BLaER1 treated with 17β-estradiol and CSF1 and Interleukin-3, amounts not matched to agents 10 nM and 100 nM (cell line): ENCODE measurements around the gene TP53.

Experiments used
- H3K27ac ChIP-seq, 11 experiments: shearing (Covaris generic); formaldehyde crosslinking; 2 replicates each; pipeline ENCODE4 v1.8.1; 2022
- H3K27me3 ChIP-seq, 11 experiments: shearing (Covaris generic); formaldehyde crosslinking; 2 replicates each; pipeline ENCODE4 v1.8.1; 2022
- H3K36me3 ChIP-seq, 11 experiments: shearing (Covaris generic); formaldehyde crosslinking; 2 replicates each; pipeline ENCODE4 v1.8.1; 2022
- H3K4me1 ChIP-seq, 10 experiments: shearing (Covaris generic); formaldehyde crosslinking; 2 replicates each; pipeline ENCODE4 v1.8.1; 2022
- H3K4me2 ChIP-seq, 11 experiments: shearing (Covaris generic); formaldehyde crosslinking; 2 replicates each; pipeline ENCODE4 v1.8.1; 2022
- H3K4me3 ChIP-seq, 10 experiments: shearing (Covaris generic); formaldehyde crosslinking; 2 replicates each; pipeline ENCODE4 v1.8.1; 2022
- H3K9ac ChIP-seq, 11 experiments: shearing (Covaris generic); formaldehyde crosslinking; 2 replicates each; pipeline ENCODE4 v1.8.1; 2022
- H3K9me3 ChIP-seq, 11 experiments: shearing (Covaris generic); formaldehyde crosslinking; replicated peaks in 1 of 11; 2 replicates each; pipeline ENCODE4 v1.8.1; 2022
- H4K20me1 ChIP-seq, 11 experiments: shearing (Covaris generic); formaldehyde crosslinking; 2 replicates each; pipeline ENCODE4 v1.8.1; 2022
- Cebpa-rat ChIP-seq, 11 experiments: shearing (Covaris generic); IDR thresholded peaks; 2 replicates each; pipeline ENCODE4 v1.8.1; 2022

TP53 gene

DNA sequence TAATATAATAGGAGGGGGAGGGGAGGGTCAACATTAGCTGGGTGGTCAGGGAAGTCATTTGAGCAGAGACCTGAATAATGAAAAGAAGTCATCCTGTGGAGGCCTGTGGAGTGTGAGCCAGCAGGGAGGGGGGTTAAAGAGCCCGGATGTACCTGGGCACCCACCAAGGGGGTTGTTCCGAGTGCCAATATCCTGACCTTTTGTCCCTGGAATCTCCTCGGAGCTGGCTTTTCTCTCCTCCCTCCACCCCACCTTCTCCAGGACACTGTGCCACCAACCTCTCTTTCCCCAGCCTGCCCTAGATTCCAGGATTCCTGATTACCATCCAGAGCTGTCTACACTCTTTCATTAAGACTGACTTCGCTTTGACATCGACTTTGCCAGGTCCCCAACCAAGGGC, 51.1 kb downstream of the TP53 start:
- Histone ChIP-seq H3K9me3 (peaks cover 0 to 5% (median 0%) of the 10 kb centered on the region in 11 experiments; a peak in 3 of 22 replicates), H3K4me3 (no peak overlapping the region), H3K27me3 (no peaks in the 10 kb centered on the region), H3K4me2 (no peak overlapping the region), H3K27ac (no peak overlapping the region), H4K20me1 (no peaks in the 10 kb centered on the region; a peak in 1 of 22 replicates), H3K9ac (no peak overlapping the region), H3K4me1 (peaks cover 4 to 15% (median 7%) of the 10 kb centered on the region in 10 experiments; a peak in 16 of 20 replicates), H3K36me3 (no peaks in the 10 kb centered on the region)
- TF ChIP-seq Cebpa-rat (IDR thresholded peaks at IDR 0.05), result no peak

GRCh38 chr17:7634384-7634783, 52.9 kb downstream of the TP53 start:
- H3K36me3 ChIP-seq, result no peaks in the 10 kb centered on the region
- H3K27me3 ChIP-seq, result no peaks in the 10 kb centered on the region
- no peaks in the 10 kb centered on the region for H3K9me3 ChIP-seq
- TF ChIP-seq Cebpa-rat (IDR thresholded peaks at IDR 0.05), result no peak
- H4K20me1 ChIP-seq, result no peaks in the 10 kb centered on the region; a peak in 1 of 22 replicates
- peaks cover 4 to 15% (median 7%) of the 10 kb centered on the region in 10 experiments; a peak in 16 of 20 replicates for H3K4me1 ChIP-seq
- peak overlapping the region in 1 of 11 experiments; percentile 37; a peak in 3 of 22 replicates for H3K4me2 ChIP-seq
- no peak overlapping the region for H3K27ac ChIP-seq
- H3K4me3 ChIP-seq, result no peak overlapping the region
- H3K9ac ChIP-seq, result no peak overlapping the region

GRCh38 chr17:7633093-7633492, 54.2 kb downstream of the TP53 start:
- peaks cover 0 to 10% (median 8%) of the 10 kb centered on the region in 10 experiments; a peak in 14 of 20 replicates for H3K4me1 ChIP-seq
- peak overlapping the region in 5 of 11 experiments; percentile 11 to 42 (median 30); a peak in 4 of 22 replicates for H3K9ac ChIP-seq
- peak overlapping the region in 1 of 11 experiments; percentile 35; a peak in 1 of 22 replicates for H3K4me2 ChIP-seq
- no peaks in the 10 kb centered on the region for H4K20me1 ChIP-seq
- H3K9me3 ChIP-seq, result no peaks in the 10 kb centered on the region
- H3K27me3 ChIP-seq, result no peaks in the 10 kb centered on the region
- H3K4me3 ChIP-seq, result no peak overlapping the region
- no peak overlapping the region; a peak in 2 of 22 replicates for H3K27ac ChIP-seq
- H3K36me3 ChIP-seq, result no peaks in the 10 kb centered on the region
- TF ChIP-seq Cebpa-rat (IDR thresholded peaks at IDR 0.05), result no peak

DNA sequence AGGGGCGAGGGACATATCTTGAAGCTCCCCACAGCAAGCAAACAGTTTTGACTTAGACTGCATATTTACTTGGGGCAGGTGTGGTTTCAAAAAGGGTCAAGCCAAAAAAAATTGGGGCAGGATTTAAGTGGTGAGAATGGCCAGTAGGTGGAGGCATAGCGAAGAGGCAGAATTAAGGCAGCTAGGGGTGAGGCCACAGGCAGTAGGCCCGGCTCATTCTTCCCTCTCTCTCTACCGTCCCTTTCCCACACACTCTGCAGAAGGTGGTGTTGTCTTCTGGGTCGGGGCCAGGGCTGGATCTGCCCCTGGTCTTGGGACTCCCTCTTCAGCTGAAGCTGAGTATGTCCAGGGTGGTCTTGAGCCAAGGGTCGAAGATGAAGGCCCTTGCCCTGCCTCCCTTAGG, 54.8 kb downstream of the TP53 start:
- H3K9me3 ChIP-seq, result no peaks in the 10 kb centered on the region
- H3K9ac ChIP-seq, result peak overlapping the region in 6 of 11 experiments; percentile 11 to 42 (median 26); a peak in 5 of 22 replicates
- TF ChIP-seq Cebpa-rat (IDR thresholded peaks at IDR 0.05), result no peak
- H3K4me3 ChIP-seq, result no peak overlapping the region
- H3K4me2 ChIP-seq, result peak overlapping the region in 3 of 11 experiments; percentile 6 to 35 (median 18); a peak in 2 of 22 replicates
- H3K36me3 ChIP-seq, result no peaks in the 10 kb centered on the region
- H3K4me1 ChIP-seq, result peaks cover 0 to 13% (median 10%) of the 10 kb centered on the region in 10 experiments; a peak in 14 of 20 replicates
- H3K27ac ChIP-seq, result peak overlapping the region in 2 of 11 experiments; percentile 1 to 10; a peak in 2 of 22 replicates
- no peaks in the 10 kb centered on the region for H4K20me1 ChIP-seq
- H3K27me3 ChIP-seq, result no peaks in the 10 kb centered on the region

DNA sequence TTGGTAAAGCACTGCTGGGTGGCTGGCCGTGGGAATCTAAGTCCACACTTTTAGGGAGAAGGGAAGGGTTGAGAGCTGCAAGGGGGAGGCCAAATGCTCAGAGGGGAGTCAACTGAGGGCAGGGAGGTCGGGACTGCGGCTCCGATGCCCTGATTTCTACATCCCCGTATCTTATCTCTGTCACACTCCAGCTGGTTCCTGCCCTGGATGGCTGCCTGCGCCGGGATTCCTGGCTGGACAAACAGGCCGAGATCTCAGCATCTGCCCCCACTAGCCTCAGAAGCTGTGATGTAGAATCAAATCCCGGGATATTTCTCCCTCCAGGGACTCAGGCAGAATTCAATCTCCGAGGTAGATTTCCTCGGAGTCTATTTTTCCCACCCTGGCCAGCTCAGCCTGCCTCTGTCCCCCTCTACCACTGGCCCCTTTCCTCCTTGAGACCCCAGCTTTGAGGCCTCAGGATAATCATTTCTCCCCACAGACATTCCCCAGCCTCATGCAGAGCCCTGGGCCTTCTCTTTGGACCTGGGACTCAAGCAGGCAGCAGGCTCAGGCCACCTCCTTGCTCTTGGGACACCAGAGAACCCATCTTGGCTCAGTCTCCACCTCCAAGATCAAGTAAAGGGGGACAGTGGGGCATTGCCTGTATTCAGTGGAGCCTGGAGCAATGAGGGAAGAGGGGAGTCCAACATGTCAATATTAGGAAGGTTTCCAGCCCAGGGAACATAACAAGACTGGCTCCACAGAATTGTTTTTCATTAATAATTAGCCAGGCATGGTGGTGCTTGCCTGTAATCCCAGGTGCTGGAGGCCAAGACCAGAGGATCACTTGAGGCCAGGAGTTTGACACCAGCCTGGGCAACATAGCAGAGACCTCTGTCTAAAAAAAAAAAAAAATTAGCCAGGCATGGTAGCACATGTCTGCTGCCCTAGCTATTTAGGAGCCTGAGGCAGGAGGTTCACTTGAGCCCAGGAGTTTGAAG, 55.6 kb downstream of the TP53 start:
- Histone ChIP-seq H4K20me1 (peaks cover 0 to 4% (median 0%) of the 10 kb centered on the region in 11 experiments; a peak in 5 of 22 replicates), H3K4me2 (no peak overlapping the region), H3K4me1 (peaks cover 4 to 19% (median 14%) of the 10 kb centered on the region in 10 experiments), H3K27me3 (no peaks in the 10 kb centered on the region), H3K27ac (no peak overlapping the region), H3K4me3 (no peak overlapping the region), H3K36me3 (no peaks in the 10 kb centered on the region), H3K9me3 (no peaks in the 10 kb centered on the region), H3K9ac (peak overlapping the region in 7 of 11 experiments; percentile 9 to 46 (median 24); a peak in 7 of 22 replicates)
- no peak for TF ChIP-seq Cebpa-rat (IDR thresholded peaks at IDR 0.05)

- Histone ChIP-seq H3K36me3 (peaks cover 0 to 15% (median 8%) of the 10 kb centered on the region in 11 experiments; a peak in 10 of 22 replicates), H3K4me2 (no peak within 1 kb of the TSS), H3K4me3 (no peak within 1 kb of the TSS), H3K9ac (peak within 1 kb of the TSS in 2 of 11 experiments; percentile 23 to 36; a peak in 1 of 22 replicates), H3K4me1 (peaks cover 9 to 25% (median 22%) of the 10 kb centered on the region in 10 experiments), H3K27me3 (no peaks in the 10 kb centered on the region), H4K20me1 (peaks cover 0 to 9% (median 0%) of the 10 kb centered on the region in 11 experiments; a peak in 7 of 22 replicates), H3K27ac (no peak within 1 kb of the TSS; a peak in 1 of 22 replicates), H3K9me3 (no peaks in the 10 kb centered on the region)
- TF ChIP-seq Cebpa-rat (IDR thresholded peaks at IDR 0.05), result no peak
Observed at GRCh38 chr17:7629939-7630571, 57.2 kb downstream of the TP53 start, which contains the start of gene SHBG. SHBG (plus strand) TSS chr17:7630135; CDS start chr17:7630173, 38 bp downstream.

DNA sequence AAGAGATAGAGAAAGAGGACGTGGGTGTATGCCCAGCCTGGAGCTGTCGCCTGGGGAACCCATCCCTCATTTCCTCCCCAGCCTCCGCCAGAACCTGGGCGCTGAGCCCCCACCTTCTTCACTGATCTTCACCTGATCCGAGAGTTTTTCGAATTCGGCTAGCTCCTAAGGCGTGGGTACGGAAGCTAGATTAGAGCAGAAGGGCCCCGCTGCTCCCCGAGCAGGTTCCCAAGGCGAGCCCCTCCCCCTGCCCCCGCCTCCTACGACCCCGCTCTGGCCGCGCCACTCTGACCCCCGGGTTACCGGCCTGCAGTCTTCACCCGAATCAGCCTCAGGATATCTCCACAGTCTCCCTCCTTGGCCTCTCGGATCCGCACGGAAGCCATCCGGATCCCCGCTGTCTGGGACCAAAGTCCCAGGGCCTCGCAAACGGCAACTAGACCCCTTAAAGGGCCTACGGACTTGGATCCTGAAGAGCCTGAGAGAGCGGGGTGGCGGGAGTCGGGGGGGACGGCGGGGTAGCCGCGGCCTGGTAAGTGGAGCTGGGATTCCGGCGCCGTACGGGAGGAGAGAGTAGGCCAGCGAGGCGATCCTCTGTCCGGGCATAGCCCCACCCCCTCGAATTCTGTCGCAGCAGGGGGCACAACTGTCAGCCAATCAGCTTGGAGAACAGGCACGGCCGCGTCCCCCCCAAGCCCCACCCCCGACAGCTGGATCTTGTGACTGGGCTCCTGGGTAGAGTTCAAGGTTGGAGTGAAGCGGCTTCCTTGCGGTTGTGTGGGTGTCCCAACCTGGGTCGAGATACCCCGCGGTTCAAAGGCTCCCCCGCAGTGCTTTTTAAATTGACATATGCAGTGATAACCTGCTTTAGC, 59.8 kb downstream of the TP53 start, which contains the start of gene SAT2:
SAT2 (minus strand) TSS at position 572 of the 872 bp plus-strand sequence; CDS start at position 386, 186 bp downstream.
- Histone ChIP-seq H3K9me3 (no peaks in the 10 kb centered on the region), H3K27me3 (no peaks in the 10 kb centered on the region), H3K4me1 (peaks cover 9 to 18% (median 17%) of the 10 kb centered on the region in 10 experiments), H3K4me3 (peak within 1 kb of the TSS; percentile 73 to 89 (median 82)), H3K4me2 (peak within 1 kb of the TSS; percentile 76 to 100 (median 94)), H3K36me3 (peaks cover 0 to 16% (median 8%) of the 10 kb centered on the region in 11 experiments; a peak in 10 of 22 replicates), H3K27ac (peak within 1 kb of the TSS; percentile 76 to 91 (median 86)), H3K9ac (peak within 1 kb of the TSS; percentile 84 to 98 (median 90)), H4K20me1 (peaks cover 0 to 9% (median 0%) of the 10 kb centered on the region in 11 experiments; a peak in 7 of 22 replicates)
- no peak for TF ChIP-seq Cebpa-rat (IDR thresholded peaks at IDR 0.05)

DNA sequence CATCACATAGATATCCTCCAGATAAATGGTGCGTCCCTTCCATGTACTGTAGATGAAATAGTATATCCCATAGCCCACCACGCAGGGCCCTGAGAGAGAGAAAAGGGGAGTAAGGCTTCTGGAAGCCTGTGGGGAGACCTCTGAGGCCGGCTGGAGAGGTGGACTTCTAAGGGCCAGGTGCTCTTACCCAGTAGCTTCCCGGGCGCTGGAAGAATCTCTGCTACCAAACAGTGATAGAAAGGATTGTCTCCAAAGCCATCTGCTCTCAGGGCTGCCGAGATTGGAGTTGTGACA, 60.4 kb downstream of the TP53 start:
- Histone ChIP-seq H3K4me2 (peak overlapping the region; percentile 76 to 100 (median 94)), H3K27me3 (no peaks in the 10 kb centered on the region), H3K9me3 (no peaks in the 10 kb centered on the region), H3K9ac (peak overlapping the region; percentile 84 to 98 (median 90)), H3K4me3 (peak overlapping the region; percentile 73 to 89 (median 82)), H4K20me1 (peaks cover 0 to 9% (median 0%) of the 10 kb centered on the region in 11 experiments; a peak in 7 of 22 replicates), H3K4me1 (peaks cover 9 to 18% (median 16%) of the 10 kb centered on the region in 10 experiments), H3K36me3 (peaks cover 0 to 16% (median 8%) of the 10 kb centered on the region in 11 experiments; a peak in 10 of 22 replicates), H3K27ac (peak overlapping the region; percentile 76 to 91 (median 86))
- no peak for TF ChIP-seq Cebpa-rat (IDR thresholded peaks at IDR 0.05)
